Stomach smooth muscle (tissue), 2 donors: ENCODE data around the gene PLEKHA5.
"Not testable (repeated sequence)": the region's sequence is repeated elsewhere in the genome, so short reads cannot be mapped to it uniquely, and the experiment has no call there.

Experiments
- H3K27ac ChIP-seq: one replicate; pipeline ENCODE4 v1.7.0; 2013; ENCODE audit warnings: mild to moderate bottlenecking, low read length, inconsistent platforms
- H3K27me3 ChIP-seq, 2 donors: one replicate each; pipeline ENCODE4 v1.7.0; 2013; ENCODE audit warnings: low read length in 2 of 2; ENCODE audit not compliant: insufficient read depth in 2 of 2, control insufficient read depth in 1 of 2
- H3K36me3 ChIP-seq, 2 donors: one replicate each; pipeline ENCODE4 v1.7.0; 2013; ENCODE audit warnings: low read length in 2 of 2; ENCODE audit not compliant: control insufficient read depth in 2 of 2, insufficient read depth in 2 of 2
- H3K4me1 ChIP-seq: one replicate; pipeline ENCODE4 v1.7.0; 2013; ENCODE audit warnings: low read length; ENCODE audit not compliant: control insufficient read depth, insufficient read depth
- H3K4me3 ChIP-seq, 2 donors: one replicate each; pipeline ENCODE4 v1.7.0; 2013; ENCODE audit warnings: low read length in 2 of 2
- H3K9ac ChIP-seq, 2 donors: one replicate each; pipeline ENCODE4 v1.7.0; 2013; ENCODE audit warnings: low read length in 2 of 2, mild to moderate bottlenecking in 1 of 2
- H3K9me3 ChIP-seq, 2 donors: one replicate each; pipeline ENCODE4 v1.7.0; 2013; ENCODE audit warnings: low read length in 2 of 2; ENCODE audit not compliant: control insufficient read depth in 2 of 2
- donor health status: healthy.
- donor health status: Pancreatic carcinoma.

PLEKHA5 gene

GRCh38 chr12:19301223-19301622 is 171.7 kb downstream of the PLEKHA5 start:
- no peak overlapping the region for H3K9ac ChIP-seq
- no peaks in the 10 kb centered on the region for H3K4me1 ChIP-seq
- H3K4me3 ChIP-seq: no peak overlapping the region
- peaks cover 4 to 8% of the 10 kb centered on the region in 2 donors for H3K36me3 ChIP-seq
- H3K27ac ChIP-seq: no peak overlapping the region
- no peaks in the 10 kb centered on the region for H3K27me3 ChIP-seq
- H3K9me3 ChIP-seq: no peaks in the 10 kb centered on the region

GRCh38 chr12:19301688-19302087 is 172.2 kb downstream of the PLEKHA5 start:
- Histone ChIP-seq H3K9me3 (no peaks in the 10 kb centered on the region), H3K4me1 (no peaks in the 10 kb centered on the region), H3K9ac (no peak overlapping the region), H3K36me3 (peaks cover 6 to 9% of the 10 kb centered on the region in 2 donors), H3K27ac (no peak overlapping the region), H3K4me3 (no peak overlapping the region), H3K27me3 (no peaks in the 10 kb centered on the region)

GRCh38 chr12:19302100-19302640 is 172.6 kb downstream of the PLEKHA5 start:
- H3K27ac ChIP-seq: no peak overlapping the region
- H3K36me3 ChIP-seq: peaks cover 4 to 9% of the 10 kb centered on the region in 2 donors
- no peaks in the 10 kb centered on the region for H3K27me3 ChIP-seq
- no peak overlapping the region for H3K9ac ChIP-seq
- H3K9me3 ChIP-seq: no peaks in the 10 kb centered on the region
- H3K4me1 ChIP-seq: no peaks in the 10 kb centered on the region
- H3K4me3 ChIP-seq: no peak overlapping the region

- no peaks in the 10 kb centered on the region for H3K9me3 ChIP-seq
- H3K27me3 ChIP-seq: no peaks in the 10 kb centered on the region
- H3K4me3 ChIP-seq: no peak overlapping the region
- H3K4me1 ChIP-seq: no peaks in the 10 kb centered on the region
- H3K27ac ChIP-seq: no peak overlapping the region
- no peak overlapping the region for H3K9ac ChIP-seq
- H3K36me3 ChIP-seq: peaks cover 6 to 9% of the 10 kb centered on the region in 2 donors
These were observed 174.0 kb downstream of the PLEKHA5 start for GRCh38 chr12:19303496-19303895.

GRCh38 chr12:19304149-19304750 is 174.7 kb downstream of the PLEKHA5 start:
- Histone ChIP-seq H3K9ac (no peak overlapping the region), H3K9me3 (no peaks in the 10 kb centered on the region), H3K4me1 (no peaks in the 10 kb centered on the region), H3K27me3 (no peaks in the 10 kb centered on the region), H3K36me3 (peaks cover 7 to 8% of the 10 kb centered on the region in 2 donors), H3K4me3 (no peak overlapping the region), H3K27ac (no peak overlapping the region)

- not testable (repeated sequence) for H3K36me3 ChIP-seq, H3K9me3 ChIP-seq, H3K9ac ChIP-seq, H3K27ac ChIP-seq, H3K4me3 ChIP-seq, H3K27me3 ChIP-seq, H3K4me1 ChIP-seq
These were observed 176.1 kb downstream of the PLEKHA5 start for GRCh38 chr12:19305621-19306020.

GRCh38 chr12:19306366-19306765 is 176.8 kb downstream of the PLEKHA5 start:
- Histone ChIP-seq H3K9me3 (no peaks in the 10 kb centered on the region), H3K27ac (no peak overlapping the region), H3K27me3 (no peaks in the 10 kb centered on the region), H3K9ac (no peak overlapping the region), H3K36me3 (peaks cover 5 to 8% of the 10 kb centered on the region in 2 donors), H3K4me1 (no peaks in the 10 kb centered on the region), H3K4me3 (no peak overlapping the region)

- H3K27ac ChIP-seq: no peak overlapping the region
- H3K4me1 ChIP-seq: no peaks in the 10 kb centered on the region
- no peaks in the 10 kb centered on the region for H3K27me3 ChIP-seq
- H3K9ac ChIP-seq: no peak overlapping the region
- H3K9me3 ChIP-seq: no peaks in the 10 kb centered on the region
- H3K4me3 ChIP-seq: no peak overlapping the region
- H3K36me3 ChIP-seq: peaks cover 5 to 8% of the 10 kb centered on the region in 2 donors
These were observed 177.9 kb downstream of the PLEKHA5 start for GRCh38 chr12:19307451-19307850.

- no peaks in the 10 kb centered on the region for H3K4me1 ChIP-seq
These were observed 181.6 kb downstream of the PLEKHA5 start for GRCh38 chr12:19311165-19311564.

GRCh38 chr12:19312637-19313036 is 183.1 kb downstream of the PLEKHA5 start:
- Histone ChIP-seq H3K27me3 (no peaks in the 10 kb centered on the region), H3K36me3 (peaks cover 0 to 4% of the 10 kb centered on the region in 2 donors), H3K9ac (no peak overlapping the region), H3K27ac (no peak overlapping the region), H3K9me3 (no peaks in the 10 kb centered on the region), H3K4me1 (no peaks in the 10 kb centered on the region), H3K4me3 (no peak overlapping the region)

More at GRCh38 chr12:19311165-19311564, 181.6 kb downstream of the PLEKHA5 start:
- Histone ChIP-seq H3K27ac (no peak overlapping the region), H3K4me3 (no peak overlapping the region), H3K36me3 (peaks cover 2 to 8% of the 10 kb centered on the region in 2 donors), H3K9ac (no peak overlapping the region), H3K27me3 (no peaks in the 10 kb centered on the region), H3K9me3 (no peaks in the 10 kb centered on the region)

- Histone ChIP-seq H3K27me3 (no peaks in the 10 kb centered on the region), H3K9me3 (no peaks in the 10 kb centered on the region), H3K9ac (no peak overlapping the region), H3K27ac (no peak overlapping the region), H3K4me1 (no peaks in the 10 kb centered on the region), H3K4me3 (no peak overlapping the region), H3K36me3 (peaks cover 0 to 5% of the 10 kb centered on the region in 2 donors)
These were observed 186.9 kb downstream of the PLEKHA5 start for GRCh38 chr12:19316425-19316824.
